ENCODE results near the gene PER2. TPM values are rescaled to one million over a fixed set of nuclear protein-coding genes. Genes with fewer than 3 reads are reported as not detected.

PER2 gene
- total and polyA plus RNA-seq, 2 of the 4 experiments (the other 2 are of a cell fraction), result 1.7 to 3.2 TPM

GRCh38 chr2:238262496-238263122 lies 25.8 kb downstream of the PER2 start (continued):
- no peak for TF ChIP-seq MAZ (IDR thresholded peaks at IDR 0.05; ENCODE audit: borderline replicate concordance, low read depth, low read length)

- Histone ChIP-seq H3K18ac (ENCODE audit: low read depth, low read length) (no peak overlapping the region), H2BK15ac (ENCODE audit: low read depth, low read length) (no peak overlapping the region), H3K9ac (ENCODE audit: low read depth, low read length) (no peak overlapping the region), H4K91ac (ENCODE audit: insufficient read depth, low read depth, low read length) (no peak overlapping the region), H3K9me1 (ENCODE audit: insufficient read depth, low read length) (no peaks in the 10 kb centered on the region), H4K8ac (ENCODE audit: low read depth in 2 of 2, low read length in 2 of 2) (no peak overlapping the region), H3K79me1 (ENCODE audit: low read depth in 1 of 2, low read length in 2 of 2) (no peaks in the 10 kb centered on the region), H3K27me3 (ENCODE audit: control insufficient read depth, insufficient read depth, low read length) (no peaks in the 10 kb centered on the region), H2AK9ac (replicated peaks; ENCODE audit: low read depth, low read length, poor library complexity) (peak overlapping the region; percentile 32), H3K36me3 (ENCODE audit: control insufficient read depth, insufficient read depth, low read length) (peaks cover 7% of the 10 kb centered on the region), H3K27ac (ENCODE audit: insufficient read depth, low read length) (no peak overlapping the region), H3K9me3 (ENCODE audit: control insufficient read depth, insufficient read depth, low read length) (no peaks in the 10 kb centered on the region), H3K56ac (ENCODE audit: extremely low read depth, insufficient read depth, low read length) (no peak overlapping the region), H4K5ac (ENCODE audit: low read depth, low read length) (no peak overlapping the region), H3K4me3 (ENCODE audit: insufficient read depth, low read depth, low read length) (no peak overlapping the region), H3K4ac (ENCODE audit: low read depth, low read length) (no peak overlapping the region), H3K23ac (ENCODE audit: low read depth, low read length) (no peak overlapping the region), H3K14ac (replicated peaks; ENCODE audit: low read depth, low read length) (no peak overlapping the region), H2BK120ac (ENCODE audit: low read depth, low read length) (no peak overlapping the region), H2AFZ (replicated peaks; ENCODE audit: low read length, poor library complexity) (no peak overlapping the region), H2AK5ac (ENCODE audit: low read depth, low read length) (no peak overlapping the region), H2BK20ac (ENCODE audit: low read depth, low read length) (no peak overlapping the region), H3K4me1 (ENCODE audit: control insufficient read depth, insufficient read depth, low read length) (peaks cover 5% of the 10 kb centered on the region; the same call in 1 of the 2 replicates), H3K4me2 (ENCODE audit: low read depth, low read length) (no peak overlapping the region), H4K20me1 (ENCODE audit: insufficient read depth, low read length) (0 out of 2 replicates have a peak, but pooled peaks cover 2% of the 10 kb centered on the region), H2BK5ac (ENCODE audit: low read depth, low read length, poor library complexity, severe bottlenecking) (no peak overlapping the region)
- no TSS peak for BruUV-seq (replicated peaks)
- no peak for TF ChIP-seq ELK1 (IDR thresholded peaks at IDR 0.05; ENCODE audit: borderline replicate concordance, low read depth, low read length)
- no peak for TF ChIP-seq CEBPB (IDR thresholded peaks at IDR 0.05; ENCODE audit: low read depth, low read length)
- dilution Hi-C loops (cut with HindIII; ENCODE audit: low sequenced_read_pairs, unreplicated experiment) (no loop called here), in situ Hi-C loops (cut with MboI; ENCODE audit: low sequenced_read_pairs) (loop anchor here (5.0 kb wide), 1 partner anchor 405 kb away; the partner anchor contains the start of gene RAMP1), intact Hi-C loops (cut with micrococcal nuclease) (loop anchor here (2.0 to 10.0 kb wide), 3 partner anchors 201 to 487 kb away; partner anchors contain the start of gene SCLY)
- POLR2A ChIA-PET (ENCODE audit: unreplicated experiment), result no interaction called here
- WGBS, 2 experiments (ENCODE audit: extremely low coverage in 2 of 2, insufficient read length in 1 of 2), result 96% methylated on average over 11 of the region's 16 CpGs; no CpG with 5 or more reads in 1 of the 2 experiments
- ATAC-seq (ENCODE audit: low read depth) (no peak), DNase-seq (no peak)
- CTCF ChIA-PET, result interaction anchor here (0.9 to 1.7 kb wide), 2 partner anchors 16 to 338 kb away, joined by 3 read pairs; no protein-coding TSS in a partner anchor
Observed at GRCh38 chr2:238261718-238262375, 26.6 kb downstream of the PER2 start.

All from IMR-90 (cell line).